ENCODE data around the gene CHPF.

The CHPF gene

DNA sequence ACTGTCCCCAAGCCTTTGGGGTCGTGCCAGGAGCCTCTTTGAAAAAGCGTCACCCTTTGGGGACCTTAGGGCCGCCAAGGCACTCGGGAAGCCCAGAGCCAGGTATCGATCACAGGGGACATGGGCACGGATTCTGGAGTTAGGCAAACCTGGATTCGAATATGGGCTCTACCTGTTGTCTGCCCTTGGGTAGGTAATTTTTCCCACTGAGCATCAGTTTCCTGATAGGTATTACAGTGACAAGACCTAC is 9.5 kb upstream of the CHPF start:
- DNase-seq (ENCODE audit: low spot score), result no peak
- TF ChIP-seq, protein P1, sequence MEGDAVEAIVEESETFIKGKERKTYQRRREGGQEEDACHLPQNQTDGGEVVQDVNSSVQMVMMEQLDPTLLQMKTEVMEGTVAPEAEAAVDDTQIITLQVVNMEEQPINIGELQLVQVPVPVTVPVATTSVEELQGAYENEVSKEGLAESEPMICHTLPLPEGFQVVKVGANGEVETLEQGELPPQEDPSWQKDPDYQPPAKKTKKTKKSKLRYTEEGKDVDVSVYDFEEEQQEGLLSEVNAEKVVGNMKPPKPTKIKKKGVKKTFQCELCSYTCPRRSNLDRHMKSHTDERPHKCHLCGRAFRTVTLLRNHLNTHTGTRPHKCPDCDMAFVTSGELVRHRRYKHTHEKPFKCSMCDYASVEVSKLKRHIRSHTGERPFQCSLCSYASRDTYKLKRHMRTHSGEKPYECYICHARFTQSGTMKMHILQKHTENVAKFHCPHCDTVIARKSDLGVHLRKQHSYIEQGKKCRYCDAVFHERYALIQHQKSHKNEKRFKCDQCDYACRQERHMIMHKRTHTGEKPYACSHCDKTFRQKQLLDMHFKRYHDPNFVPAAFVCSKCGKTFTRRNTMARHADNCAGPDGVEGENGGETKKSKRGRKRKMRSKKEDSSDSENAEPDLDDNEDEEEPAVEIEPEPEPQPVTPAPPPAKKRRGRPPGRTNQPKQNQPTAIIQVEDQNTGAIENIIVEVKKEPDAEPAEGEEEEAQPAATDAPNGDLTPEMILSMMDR (IDR thresholded peaks at IDR 0.05; ENCODE audit: extremely low read depth, insufficient read depth, missing control alignments), result no peak
- in situ Hi-C loops (cut with MboI; ENCODE audit: low pct_unique_long_range_greater_than_20kb, low sequenced_read_pairs, unreplicated experiment), result no loop called here

DNA sequence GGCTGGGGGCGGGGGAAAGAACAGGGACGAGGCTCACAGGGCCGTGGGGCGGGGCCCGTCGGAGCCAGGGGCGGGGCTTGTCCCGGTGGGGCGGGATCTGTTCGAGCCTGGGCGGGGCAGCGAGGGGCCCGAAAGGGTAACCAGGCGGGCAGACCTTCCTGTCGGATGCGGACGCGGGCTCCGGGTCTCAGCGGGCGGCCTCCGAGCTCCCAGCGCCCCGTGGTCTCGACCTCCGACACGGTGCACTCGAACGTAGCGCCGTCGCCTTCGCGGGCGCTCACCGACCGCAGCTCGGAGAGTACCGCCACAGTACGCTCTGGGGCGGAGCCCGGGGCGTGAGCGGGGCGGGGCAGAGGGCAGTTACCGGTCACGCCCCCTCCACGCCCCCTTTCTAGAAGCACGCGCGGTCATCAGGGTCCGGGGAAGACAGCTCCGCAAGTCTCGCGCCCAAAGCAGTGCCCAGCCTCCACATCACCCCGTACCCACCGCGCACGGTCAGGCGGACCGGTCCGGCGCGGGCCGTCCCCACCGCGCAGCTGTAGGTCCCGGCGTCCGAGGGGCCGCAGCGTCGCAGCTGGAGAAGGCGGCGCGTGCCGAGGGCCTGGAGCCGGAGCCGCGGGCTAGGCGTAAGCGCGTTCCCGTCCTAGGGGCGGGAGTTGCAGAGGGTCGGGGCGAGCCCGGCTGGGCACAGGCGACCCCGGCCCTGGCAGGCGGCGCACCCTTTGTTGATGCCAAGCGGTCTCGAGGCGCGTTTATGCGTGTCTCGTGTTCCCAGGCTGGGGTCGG is 9.0 kb upstream of the CHPF start:
- peak; percentile 97 for DNase-seq (ENCODE audit: low spot score)
- TF ChIP-seq, protein P1 (IDR thresholded peaks at IDR 0.05; ENCODE audit: extremely low read depth, insufficient read depth, missing control alignments), result no peak
- in situ Hi-C loops (cut with MboI; ENCODE audit: low pct_unique_long_range_greater_than_20kb, low sequenced_read_pairs, unreplicated experiment), result no loop called here

DNA sequence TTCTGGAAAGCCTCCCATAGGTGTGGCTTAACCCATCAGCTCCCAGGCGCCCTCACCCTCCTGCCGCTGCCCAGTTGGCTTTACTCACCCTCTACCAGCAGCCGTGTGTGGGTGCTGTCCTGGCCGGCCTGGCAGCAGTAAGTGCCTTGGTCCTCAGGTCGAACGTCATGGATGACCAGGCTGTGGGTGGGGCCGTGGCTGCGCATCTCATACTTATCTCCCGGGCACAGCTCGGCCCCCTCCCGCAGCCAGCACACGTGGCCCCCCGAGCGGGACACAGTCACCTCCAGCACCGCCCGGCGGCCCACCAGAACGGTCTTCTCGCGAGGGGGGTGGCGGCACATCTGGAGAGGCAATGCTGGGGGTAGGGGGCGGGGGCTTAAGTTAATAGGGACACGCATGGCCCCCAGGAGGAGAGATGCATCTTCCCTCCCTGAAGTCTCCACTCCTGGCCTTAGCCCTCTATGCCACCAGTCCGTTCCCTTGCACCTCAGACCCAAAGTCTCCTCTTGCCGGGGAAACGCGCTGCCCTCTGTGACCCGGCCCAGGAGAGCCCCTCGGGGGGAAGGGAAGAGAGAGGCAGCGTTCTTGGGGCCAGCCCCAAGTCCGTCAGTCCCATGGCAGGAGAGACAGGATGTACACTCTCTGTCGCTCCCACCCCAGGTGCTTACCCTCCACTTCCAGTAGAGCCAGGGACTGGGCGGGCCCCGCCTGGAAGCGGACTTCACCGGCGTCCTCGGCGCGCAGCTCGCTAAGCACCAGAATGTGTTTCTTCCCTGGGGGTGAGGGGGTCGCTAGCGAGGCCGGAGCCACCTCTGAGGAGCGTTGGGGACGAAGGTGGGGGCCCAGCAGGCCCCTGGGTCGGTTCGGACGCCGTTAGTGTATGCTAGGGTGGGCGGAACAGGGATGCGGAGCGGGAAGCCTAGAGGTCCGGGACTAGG is 8.1 kb upstream of the CHPF start:
- TF ChIP-seq, protein P1 (IDR thresholded peaks at IDR 0.05; ENCODE audit: extremely low read depth, insufficient read depth, missing control alignments), result no peak
- no peak for DNase-seq (ENCODE audit: low spot score)
- in situ Hi-C loops (cut with MboI; ENCODE audit: low pct_unique_long_range_greater_than_20kb, low sequenced_read_pairs, unreplicated experiment), result no loop called here

DNA sequence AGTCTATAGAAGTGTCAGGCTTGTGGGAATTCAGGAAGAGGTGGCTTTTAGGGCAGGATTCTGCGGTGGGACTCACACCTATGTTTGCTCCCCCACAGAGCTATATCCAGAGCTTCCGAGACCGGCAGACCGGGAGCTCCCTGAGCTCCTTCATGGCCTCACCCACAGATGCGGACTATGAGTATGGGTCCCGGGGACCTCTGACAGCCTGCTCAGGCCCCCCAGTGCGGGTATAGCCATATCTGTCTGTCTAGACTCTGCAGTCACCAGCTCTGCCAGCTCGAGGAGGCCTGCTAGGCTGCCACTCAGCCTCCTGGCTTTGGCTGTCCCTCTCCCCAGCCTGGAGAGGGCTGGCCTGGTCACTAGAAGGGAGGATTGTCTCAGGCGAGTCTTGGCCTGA is 6.0 kb upstream of the CHPF start:
- TF ChIP-seq, protein P1 (IDR thresholded peaks at IDR 0.05; ENCODE audit: extremely low read depth, insufficient read depth, missing control alignments), result no peak
- no peak for DNase-seq (ENCODE audit: low spot score)
- in situ Hi-C loops (cut with MboI; ENCODE audit: low pct_unique_long_range_greater_than_20kb, low sequenced_read_pairs, unreplicated experiment), result no loop called here

DNA sequence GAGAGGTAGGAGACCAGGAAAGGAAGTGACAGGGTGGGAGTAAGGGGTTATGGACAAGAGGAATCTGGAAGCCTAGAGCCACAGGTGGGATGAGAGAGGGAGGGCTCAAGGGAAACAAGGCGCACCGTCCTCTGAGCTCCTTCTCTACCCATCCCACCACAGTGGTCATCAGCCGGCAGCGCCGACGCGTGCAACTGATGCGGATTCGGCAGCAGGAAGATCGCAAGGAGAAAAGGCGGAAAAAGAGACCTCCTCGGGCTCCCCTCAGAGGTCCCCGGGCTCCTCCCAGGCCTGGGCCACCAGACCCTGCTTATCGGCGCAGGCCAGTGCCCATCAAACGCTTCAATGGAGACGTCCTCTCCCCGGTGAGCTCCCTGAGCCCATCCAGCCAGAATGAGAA is 5.4 kb upstream of the CHPF start:
- DNase-seq (ENCODE audit: low spot score), result no peak
- in situ Hi-C loops (cut with MboI; ENCODE audit: low pct_unique_long_range_greater_than_20kb, low sequenced_read_pairs, unreplicated experiment), result no loop called here
- TF ChIP-seq, protein P1 (IDR thresholded peaks at IDR 0.05; ENCODE audit: extremely low read depth, insufficient read depth, missing control alignments), result no peak

DNA sequence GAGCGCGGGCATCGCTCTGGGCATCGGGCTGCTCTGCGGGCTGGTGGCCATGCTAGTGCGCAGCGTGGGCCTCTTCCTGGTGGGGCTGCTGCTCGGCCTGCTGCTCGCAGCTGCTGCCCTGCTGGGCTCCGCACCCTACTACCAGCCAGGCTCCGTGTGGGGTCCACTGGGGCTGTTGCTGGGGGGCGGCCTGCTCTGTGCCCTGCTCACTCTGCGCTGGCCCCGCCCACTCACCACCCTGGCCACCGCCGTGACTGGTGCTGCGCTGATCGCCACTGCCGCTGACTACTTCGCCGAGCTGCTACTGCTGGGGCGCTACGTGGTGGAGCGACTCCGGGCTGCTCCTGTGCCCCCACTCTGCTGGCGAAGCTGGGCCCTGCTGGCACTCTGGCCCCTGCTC is 4.0 kb upstream of the CHPF start:
- in situ Hi-C loops (cut with MboI; ENCODE audit: low pct_unique_long_range_greater_than_20kb, low sequenced_read_pairs, unreplicated experiment), result no loop called here
- TF ChIP-seq, protein P1 (IDR thresholded peaks at IDR 0.05; ENCODE audit: extremely low read depth, insufficient read depth, missing control alignments), result no peak
- no peak for DNase-seq (ENCODE audit: low spot score)

Data from GM13977 (cell line).